ENCODE data around the gene SLC25A22. TPM values are rescaled to one million over a fixed set of nuclear protein-coding genes. Genes with fewer than 3 reads are reported as not detected.

The SLC25A22 gene
- total RNA-seq, 1 experiment from 2014 or later: 32.7 TPM

DNA sequence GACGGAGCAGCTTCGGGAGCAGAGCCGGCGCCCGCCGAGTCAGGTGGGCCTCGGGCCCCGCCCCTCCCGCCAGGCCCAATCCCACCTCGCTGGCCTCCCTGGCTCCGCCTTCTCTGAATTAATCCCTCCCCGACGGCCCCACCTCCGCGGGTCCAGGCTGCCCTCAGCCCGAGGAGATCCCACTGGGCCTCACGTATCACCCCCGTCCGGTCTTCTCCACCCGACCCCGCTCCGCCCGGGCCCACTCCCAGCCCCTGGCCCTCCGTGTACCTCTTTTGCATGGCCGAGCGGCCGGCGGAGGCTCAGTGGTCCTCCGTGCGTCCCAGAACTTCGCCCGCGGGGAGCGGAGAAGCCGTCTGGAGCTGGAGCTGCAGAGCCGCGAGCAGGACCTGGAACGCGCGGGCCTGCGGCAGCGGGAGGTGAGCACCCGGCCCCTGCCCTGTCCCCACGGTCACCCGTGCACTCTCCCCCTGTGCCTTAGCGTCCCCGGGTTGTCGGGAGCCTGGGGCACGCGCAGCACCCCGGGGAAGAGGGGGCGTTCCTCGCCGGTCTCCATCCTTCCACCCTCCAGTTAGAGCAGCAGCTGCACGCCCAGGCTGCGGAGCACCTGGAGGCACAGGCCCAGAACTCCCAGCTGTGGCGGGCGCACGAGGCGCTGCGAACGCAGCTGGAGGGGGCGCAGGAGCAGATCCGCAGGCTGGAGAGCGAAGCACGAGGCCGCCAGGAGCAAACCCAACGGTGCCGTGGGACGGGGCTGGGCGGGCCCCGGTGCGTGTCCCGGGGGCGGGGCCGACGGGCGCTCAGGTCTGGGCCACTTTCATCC lies 32.4 kb upstream of the SLC25A22 start:
- H3K9me3 ChIP-seq (ENCODE audit: low read length): no peaks in the 10 kb centered on the region
- no peak overlapping the region for H2AFZ ChIP-seq (ENCODE audit: low read length)
- no TSS peak for BruUV-seq (replicated peaks)
- no peaks in the 10 kb centered on the region for H4K20me1 ChIP-seq (ENCODE audit: low read length)
- no peak for TF ChIP-seq EZH2phosphoT487 (IDR thresholded peaks at IDR 0.05; ENCODE audit: borderline replicate concordance, low read length)
- TF ChIP-seq, protein P1, sequence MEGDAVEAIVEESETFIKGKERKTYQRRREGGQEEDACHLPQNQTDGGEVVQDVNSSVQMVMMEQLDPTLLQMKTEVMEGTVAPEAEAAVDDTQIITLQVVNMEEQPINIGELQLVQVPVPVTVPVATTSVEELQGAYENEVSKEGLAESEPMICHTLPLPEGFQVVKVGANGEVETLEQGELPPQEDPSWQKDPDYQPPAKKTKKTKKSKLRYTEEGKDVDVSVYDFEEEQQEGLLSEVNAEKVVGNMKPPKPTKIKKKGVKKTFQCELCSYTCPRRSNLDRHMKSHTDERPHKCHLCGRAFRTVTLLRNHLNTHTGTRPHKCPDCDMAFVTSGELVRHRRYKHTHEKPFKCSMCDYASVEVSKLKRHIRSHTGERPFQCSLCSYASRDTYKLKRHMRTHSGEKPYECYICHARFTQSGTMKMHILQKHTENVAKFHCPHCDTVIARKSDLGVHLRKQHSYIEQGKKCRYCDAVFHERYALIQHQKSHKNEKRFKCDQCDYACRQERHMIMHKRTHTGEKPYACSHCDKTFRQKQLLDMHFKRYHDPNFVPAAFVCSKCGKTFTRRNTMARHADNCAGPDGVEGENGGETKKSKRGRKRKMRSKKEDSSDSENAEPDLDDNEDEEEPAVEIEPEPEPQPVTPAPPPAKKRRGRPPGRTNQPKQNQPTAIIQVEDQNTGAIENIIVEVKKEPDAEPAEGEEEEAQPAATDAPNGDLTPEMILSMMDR (conservative IDR thresholded peaks at IDR 0.05; ENCODE audit: low read depth, low read length): no peak
- TF ChIP-seq EZH2 (IDR thresholded peaks at IDR 0.05; ENCODE audit: low read length, unreplicated experiment): no peak
- H3F3A ChIP-seq (ENCODE audit: low read length, unreplicated experiment): no peaks in the 10 kb centered on the region
- intact Hi-C loops (cut with micrococcal nuclease): no loop called here
- H3K4me2 ChIP-seq (ENCODE audit: low read length): no peak overlapping the region
- peaks cover 33% of the 10 kb centered on the region for H3K79me2 ChIP-seq (ENCODE audit: low read length)
- H3K4me1 ChIP-seq (ENCODE audit: insufficient read depth, low read length): peaks cover 45% of the 10 kb centered on the region
- POLR2A ChIA-PET (ENCODE audit: unreplicated experiment): interaction anchor here (0.6 kb wide), 1 partner anchor 230 kb away, joined by 4 read pairs; no protein-coding TSS in a partner anchor
- DNase-seq (no peak), ATAC-seq (no peak)
- H3K27me3 ChIP-seq (ENCODE audit: low read length): no peaks in the 10 kb centered on the region
- no peaks in the 10 kb centered on the region for H3K36me3 ChIP-seq (ENCODE audit: low read depth, low read length)
- CTCF ChIA-PET: no interaction called here
- H3K9me2 ChIP-seq (replicated peaks; ENCODE audit: low read length): no peaks in the 10 kb centered on the region
- H3K4me3 ChIP-seq (ENCODE audit: low read length): no peak overlapping the region
- H3K27ac ChIP-seq (ENCODE audit: low read length): no peak overlapping the region
- no peak overlapping the region for H3K9ac ChIP-seq (ENCODE audit: low read length)

DNA sequence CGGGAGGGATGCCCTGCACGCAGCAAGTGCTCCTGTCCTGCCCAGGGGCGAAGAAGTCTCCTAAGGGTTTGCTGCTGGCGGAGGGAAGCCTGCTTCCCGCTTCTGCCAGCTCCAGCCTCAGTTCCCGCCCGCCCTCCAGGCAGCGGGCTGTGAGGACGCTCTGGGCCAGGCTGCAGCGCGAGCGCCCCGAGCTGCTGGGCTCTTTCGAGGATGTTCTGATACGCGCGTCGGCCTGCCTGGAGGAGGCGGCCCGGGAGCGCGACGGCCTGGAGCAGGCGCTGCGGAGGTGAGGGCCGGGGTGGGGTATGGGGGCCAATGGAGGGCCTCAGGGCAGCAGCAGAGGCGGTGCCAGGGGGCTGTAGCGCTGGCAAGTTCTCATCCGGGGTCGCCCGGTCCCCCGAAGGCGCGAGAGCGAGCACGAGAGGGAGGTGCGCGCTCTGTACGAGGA lies 31.8 kb upstream of the SLC25A22 start:
- BruUV-seq (replicated peaks): no TSS peak
- no peaks in the 10 kb centered on the region for H4K20me1 ChIP-seq (ENCODE audit: low read length)
- CTCF ChIA-PET: no interaction called here
- no peak overlapping the region for H3K9ac ChIP-seq (ENCODE audit: low read length)
- H3F3A ChIP-seq (ENCODE audit: low read length, unreplicated experiment): no peaks in the 10 kb centered on the region
- intact Hi-C loops (cut with micrococcal nuclease): no loop called here
- no peak overlapping the region for H2AFZ ChIP-seq (ENCODE audit: low read length)
- H3K9me2 ChIP-seq (replicated peaks; ENCODE audit: low read length): no peaks in the 10 kb centered on the region
- peaks cover 47% of the 10 kb centered on the region for H3K4me1 ChIP-seq (ENCODE audit: insufficient read depth, low read length)
- no peak overlapping the region for H3K4me2 ChIP-seq (ENCODE audit: low read length)
- H3K36me3 ChIP-seq (ENCODE audit: low read depth, low read length): no peaks in the 10 kb centered on the region
- H3K4me3 ChIP-seq (ENCODE audit: low read length): no peak overlapping the region
- H3K79me2 ChIP-seq (ENCODE audit: low read length): peaks cover 29% of the 10 kb centered on the region
- POLR2A ChIA-PET (ENCODE audit: unreplicated experiment): no interaction called here
- DNase-seq: no peak
- no peak overlapping the region for H3K27ac ChIP-seq (ENCODE audit: low read length)
- H3K27me3 ChIP-seq (ENCODE audit: low read length): no peaks in the 10 kb centered on the region
- TF ChIP-seq, protein P1 (conservative IDR thresholded peaks at IDR 0.05; ENCODE audit: low read depth, low read length): no peak
- no peak for TF ChIP-seq EZH2phosphoT487 (IDR thresholded peaks at IDR 0.05; ENCODE audit: borderline replicate concordance, low read length)
- TF ChIP-seq EZH2 (IDR thresholded peaks at IDR 0.05; ENCODE audit: low read length, unreplicated experiment): no peak
- ATAC-seq: no peak
- no peaks in the 10 kb centered on the region for H3K9me3 ChIP-seq (ENCODE audit: low read length)

- intact Hi-C loops (cut with micrococcal nuclease): no loop called here
- Histone ChIP-seq H3K4me2 (ENCODE audit: low read length) (no peak overlapping the region), H3K27ac (ENCODE audit: low read length) (no peak overlapping the region), H3K9me3 (ENCODE audit: low read length) (no peaks in the 10 kb centered on the region), H4K20me1 (ENCODE audit: low read length) (no peaks in the 10 kb centered on the region), H3F3A (ENCODE audit: low read length, unreplicated experiment) (no peaks in the 10 kb centered on the region), H3K4me1 (ENCODE audit: insufficient read depth, low read length) (peaks cover 47% of the 10 kb centered on the region), H2AFZ (ENCODE audit: low read length) (no peak overlapping the region), H3K9ac (ENCODE audit: low read length) (no peak overlapping the region), H3K36me3 (ENCODE audit: low read depth, low read length) (no peaks in the 10 kb centered on the region), H3K27me3 (ENCODE audit: low read length) (no peaks in the 10 kb centered on the region), H3K79me2 (ENCODE audit: low read length) (peaks cover 24% of the 10 kb centered on the region), H3K4me3 (ENCODE audit: low read length) (no peak overlapping the region), H3K9me2 (replicated peaks; ENCODE audit: low read length) (no peaks in the 10 kb centered on the region)
- BruUV-seq (replicated peaks): no TSS peak
- ATAC-seq: no peak
- ChIA-PET POLR2A (ENCODE audit: unreplicated experiment) (no interaction called here), CTCF (no interaction called here)
- DNase-seq: no peak
- TF ChIP-seq, protein P1 (conservative IDR thresholded peaks at IDR 0.05; ENCODE audit: low read depth, low read length): no peak
- TF ChIP-seq EZH2phosphoT487 (IDR thresholded peaks at IDR 0.05; ENCODE audit: borderline replicate concordance, low read length) (no peak), EZH2 (IDR thresholded peaks at IDR 0.05; ENCODE audit: low read length, unreplicated experiment) (no peak)
Measured at GRCh38 chr11:829176-829846, 31.2 kb upstream of the SLC25A22 start.

All from PC-3 (cell line).